HG02938 (cell line): ENCODE results near the gene ZNF185.
A peak's percentile ranks its signal among the peaks of the same experiment; 100 is the strongest.

Source experiments
- ATAC-seq: cut with Tn5 transposase; IDR thresholded peaks from one replicate; pipeline ENCODE4 v1.9.1; 2021; ENCODE audit warnings: mild to moderate bottlenecking, moderate library complexity; ENCODE audit not compliant: unreplicated experiment

The ZNF185 gene

GRCh38 chrX:152915541-152916241, 17.8 kb downstream of the ZNF185 start:
- ATAC-seq: peak; percentile 91

- no peak for ATAC-seq
These were observed 20.1 kb downstream of the ZNF185 start for GRCh38 chrX:152917656-152918579.

GRCh38 chrX:152918707-152919106, 20.8 kb downstream of the ZNF185 start:
- ATAC-seq: no peak

- ATAC-seq: no peak
These were observed 25.7 kb downstream of the ZNF185 start for GRCh38 chrX:152923599-152923998.

GRCh38 chrX:152925835-152926234, 28.0 kb downstream of the ZNF185 start:
- no peak for ATAC-seq

GRCh38 chrX:152926279-152926678, 28.4 kb downstream of the ZNF185 start:
- peak; percentile 68 for ATAC-seq

GRCh38 chrX:152926923-152927322, 29.1 kb downstream of the ZNF185 start:
- no peak for ATAC-seq

GRCh38 chrX:152927858-152928760, 30.2 kb downstream of the ZNF185 start:
- no peak for ATAC-seq

- ATAC-seq: no peak
These were observed 31.0 kb downstream of the ZNF185 start for GRCh38 chrX:152928761-152929400.

GRCh38 chrX:152929898-152930297, 32.0 kb downstream of the ZNF185 start:
- ATAC-seq: no peak

GRCh38 chrX:152930516-152930915, 32.6 kb downstream of the ZNF185 start:
- no peak for ATAC-seq

- no peak for ATAC-seq
These were observed 34.3 kb downstream of the ZNF185 start for GRCh38 chrX:152932144-152932543.

GRCh38 chrX:152932598-152933175, 34.8 kb downstream of the ZNF185 start:
- no peak for ATAC-seq

GRCh38 chrX:152936306-152936705, 38.4 kb downstream of the ZNF185 start:
- no peak for ATAC-seq

- no peak for ATAC-seq
These were observed 39.4 kb downstream of the ZNF185 start for GRCh38 chrX:152937236-152937635.

GRCh38 chrX:152941328-152942076, 43.6 kb downstream of the ZNF185 start:
- peak; percentile 91 for ATAC-seq

- peak; percentile 13 for ATAC-seq
These were observed 44.2 kb downstream of the ZNF185 start for GRCh38 chrX:152942077-152942442.

GRCh38 chrX:152943826-152944225, 46.0 kb downstream of the ZNF185 start:
- no peak for ATAC-seq
